ENCODE measurements around the gene EML2. TPM values are rescaled to one million over a fixed set of nuclear protein-coding genes. Genes with fewer than 3 reads are reported as not detected.
"Not testable (repeated sequence)": the region's sequence is repeated elsewhere in the genome, so short reads cannot be mapped to it uniquely, and the experiment has no call there.

The EML2 gene
- total RNA-seq, 4 donors from 2014 or later = 18.0 to 22.4 (median 19.9) TPM

DNA sequence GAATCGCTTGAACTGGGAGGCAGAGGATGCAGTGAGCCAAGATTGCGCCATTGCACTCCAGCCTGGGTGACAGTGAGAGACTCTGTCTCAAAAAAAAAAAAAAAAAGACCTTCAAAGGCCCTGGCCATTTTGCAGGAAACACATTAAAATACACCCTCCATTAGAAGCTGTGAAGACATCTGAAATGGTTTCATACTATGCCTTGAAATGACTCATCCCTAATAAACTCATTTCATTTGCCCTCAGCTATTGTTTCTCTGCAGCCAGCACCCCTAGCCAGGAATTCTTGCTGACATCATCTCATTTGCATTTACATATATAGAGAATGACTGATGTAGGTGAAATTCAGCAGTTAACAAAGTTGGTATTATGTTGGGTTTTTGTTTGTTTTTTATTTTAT lies 8.7 kb downstream of the EML2 start:
- no peak for DNase-seq (ENCODE audit: low spot score)
- TF ChIP-seq, protein P1, sequence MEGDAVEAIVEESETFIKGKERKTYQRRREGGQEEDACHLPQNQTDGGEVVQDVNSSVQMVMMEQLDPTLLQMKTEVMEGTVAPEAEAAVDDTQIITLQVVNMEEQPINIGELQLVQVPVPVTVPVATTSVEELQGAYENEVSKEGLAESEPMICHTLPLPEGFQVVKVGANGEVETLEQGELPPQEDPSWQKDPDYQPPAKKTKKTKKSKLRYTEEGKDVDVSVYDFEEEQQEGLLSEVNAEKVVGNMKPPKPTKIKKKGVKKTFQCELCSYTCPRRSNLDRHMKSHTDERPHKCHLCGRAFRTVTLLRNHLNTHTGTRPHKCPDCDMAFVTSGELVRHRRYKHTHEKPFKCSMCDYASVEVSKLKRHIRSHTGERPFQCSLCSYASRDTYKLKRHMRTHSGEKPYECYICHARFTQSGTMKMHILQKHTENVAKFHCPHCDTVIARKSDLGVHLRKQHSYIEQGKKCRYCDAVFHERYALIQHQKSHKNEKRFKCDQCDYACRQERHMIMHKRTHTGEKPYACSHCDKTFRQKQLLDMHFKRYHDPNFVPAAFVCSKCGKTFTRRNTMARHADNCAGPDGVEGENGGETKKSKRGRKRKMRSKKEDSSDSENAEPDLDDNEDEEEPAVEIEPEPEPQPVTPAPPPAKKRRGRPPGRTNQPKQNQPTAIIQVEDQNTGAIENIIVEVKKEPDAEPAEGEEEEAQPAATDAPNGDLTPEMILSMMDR (IDR thresholded peaks at IDR 0.05) = no peak
- ATAC-seq (ENCODE audit: low FRiP score) = no peak

DNA sequence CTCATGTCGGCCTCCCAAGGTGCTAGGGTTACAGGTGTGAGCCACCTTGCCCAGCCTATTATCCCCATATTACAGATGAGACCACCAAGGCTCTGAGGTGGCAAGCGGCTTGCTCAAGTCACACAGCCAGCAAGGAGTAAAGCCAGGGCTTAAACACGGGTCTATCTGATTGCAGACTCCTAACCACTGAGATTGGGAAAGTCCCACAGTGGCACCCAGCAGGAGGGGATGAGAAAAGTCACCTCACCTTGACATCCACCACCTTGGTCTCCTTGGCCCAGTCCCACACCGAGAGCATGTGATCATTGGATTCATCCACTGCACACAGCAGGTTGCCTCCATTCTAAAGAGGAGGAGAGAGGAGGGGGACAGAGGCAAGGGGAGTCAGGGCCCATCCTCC lies 9.5 kb downstream of the EML2 start:
- TF ChIP-seq, protein P1 (IDR thresholded peaks at IDR 0.05) = no peak
- ATAC-seq (ENCODE audit: low FRiP score) (no peak), DNase-seq (ENCODE audit: low spot score) (no peak)

DNA sequence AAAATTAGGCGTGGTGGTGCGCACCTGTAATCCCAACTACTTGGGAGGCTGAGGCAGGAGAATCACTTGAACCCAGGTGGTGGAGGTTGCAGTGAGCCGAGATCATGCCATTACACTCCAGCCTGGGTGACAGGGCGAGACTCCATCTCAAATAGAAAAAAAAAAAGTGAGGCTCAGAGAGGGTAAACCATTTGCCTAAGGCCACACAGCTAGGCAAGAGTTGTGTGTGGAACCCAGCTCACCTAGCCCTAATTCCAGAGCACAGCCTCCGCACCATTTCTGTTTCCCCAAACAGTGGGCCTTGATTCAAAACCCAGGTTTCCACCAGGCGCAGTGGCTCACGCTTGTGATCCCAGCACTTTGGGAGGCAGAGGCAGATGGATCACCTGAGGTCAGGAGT lies 11.0 kb downstream of the EML2 start:
- not testable (repeated sequence) for ATAC-seq (ENCODE audit: low FRiP score); DNase-seq (ENCODE audit: low spot score)

DNA sequence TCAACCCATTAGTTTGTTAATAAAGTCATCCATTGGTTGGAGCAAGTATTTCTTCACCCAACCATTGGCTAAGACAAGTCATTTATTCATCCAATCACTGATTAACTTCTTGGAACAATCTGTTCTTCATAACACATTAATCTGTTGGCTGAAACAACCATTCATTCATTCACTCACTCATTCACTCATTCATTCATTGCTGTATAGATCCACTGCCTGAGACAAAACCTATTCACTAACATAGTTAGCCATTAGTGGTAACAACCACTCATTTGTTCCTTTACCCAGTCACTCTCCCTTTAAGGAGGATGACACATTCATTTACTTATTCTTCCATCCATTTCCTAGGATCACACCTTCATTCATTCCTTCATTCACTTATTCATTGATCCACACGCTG lies 15.2 kb downstream of the EML2 start:
- TF ChIP-seq, protein P1 (IDR thresholded peaks at IDR 0.05) = no peak
- DNase-seq (ENCODE audit: low spot score) = no peak
- ATAC-seq (ENCODE audit: low FRiP score) = no peak

DNA sequence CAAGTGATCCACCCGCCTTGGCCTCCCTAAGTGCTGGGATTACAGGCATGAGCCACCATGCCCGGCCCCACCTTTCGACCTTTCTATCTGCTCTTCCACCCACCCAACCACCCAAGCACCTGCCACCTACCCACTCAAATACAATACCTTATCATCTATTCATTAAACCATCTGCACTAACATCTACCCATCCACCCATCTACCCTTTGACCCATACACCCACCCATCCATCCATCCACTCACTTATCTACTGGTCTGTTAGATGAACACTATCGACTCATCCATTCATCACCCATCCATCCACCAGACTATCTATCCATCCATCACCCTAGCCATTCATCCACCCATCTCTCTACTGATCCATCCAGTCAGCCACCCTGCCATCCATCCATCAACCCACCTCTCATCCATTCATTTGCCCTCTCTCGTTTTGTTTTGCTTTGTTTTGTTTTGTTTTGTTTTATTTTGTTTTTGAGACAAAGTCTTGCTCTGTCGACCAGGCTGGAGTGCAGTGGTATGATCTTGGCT lies 17.2 kb downstream of the EML2 start:
- TF ChIP-seq, protein P1 (IDR thresholded peaks at IDR 0.05) = no peak
- DNase-seq (ENCODE audit: low spot score) (no peak), ATAC-seq (ENCODE audit: low FRiP score) (no peak)

DNA sequence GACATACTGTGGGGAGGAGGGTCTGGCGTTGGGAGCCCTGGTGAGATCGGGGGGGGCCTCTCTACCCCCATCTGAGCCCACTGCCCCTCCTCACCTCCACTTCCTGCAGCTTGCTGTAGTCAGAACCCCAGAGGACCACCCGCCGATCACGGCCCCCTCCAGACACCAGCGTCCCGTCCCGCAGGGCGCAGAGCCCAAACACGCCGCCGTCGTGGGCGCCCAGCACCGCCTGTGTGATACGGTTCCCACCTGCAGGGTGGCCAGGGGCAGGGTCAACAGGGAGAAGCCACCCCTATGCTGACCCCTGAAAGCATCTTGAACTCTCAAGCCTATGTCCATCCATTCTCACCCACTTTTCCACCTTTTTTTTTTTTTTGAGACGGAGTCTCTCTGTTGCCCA lies 17.8 kb downstream of the EML2 start:
- TF ChIP-seq, protein P1 (IDR thresholded peaks at IDR 0.05) = no peak
- DNase-seq (ENCODE audit: low spot score) = no peak
- ATAC-seq (ENCODE audit: low FRiP score) = no peak

DNA sequence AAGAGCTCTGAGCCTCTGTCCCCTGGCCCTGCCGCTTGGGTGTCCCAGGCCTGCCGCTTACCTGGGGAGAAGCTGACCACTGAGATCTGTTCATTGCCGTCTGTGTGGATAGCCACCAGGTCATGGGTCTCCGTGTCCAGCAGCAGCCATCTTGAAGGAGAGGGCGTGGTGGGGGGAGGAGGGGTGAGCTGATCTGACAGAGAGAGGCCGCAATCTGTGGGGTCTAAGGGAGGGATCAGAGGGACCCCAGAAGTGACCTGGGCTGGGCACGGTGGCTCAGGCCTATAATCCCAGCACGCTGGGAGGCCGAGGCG lies 22.5 kb downstream of the EML2 start:
- ATAC-seq (ENCODE audit: low FRiP score) (no peak), DNase-seq (ENCODE audit: low spot score) (no peak)
- TF ChIP-seq, protein P1 (IDR thresholded peaks at IDR 0.05) = no peak
